GM21381 (cell line): Measurements from ENCODE around the gene MBOAT2.
"Not testable (repeated sequence)": the region's sequence is repeated elsewhere in the genome, so short reads cannot be mapped to it uniquely, and the experiment has no call there.

Experiments
- ATAC-seq: cut with Tn5 transposase; IDR thresholded peaks from one replicate; pipeline ENCODE4 v1.9.1; 2021; ENCODE audit warnings: mild to moderate bottlenecking, moderate library complexity; ENCODE audit not compliant: unreplicated experiment

MBOAT2 gene

GRCh38 chr2:9003616-9004337 lies at the start of gene MBOAT2:
MBOAT2 (minus strand) TSS chr2:9003684; CDS start chr2:9003614, 70 bp downstream.
- peak; percentile 92 for ATAC-seq

- ATAC-seq, result no peak
Observed at GRCh38 chr2:9052821-9053533, 49.5 kb upstream of the MBOAT2 start.

GRCh38 chr2:9051451-9051850 lies 48.0 kb upstream of the MBOAT2 start:
- ATAC-seq, result not testable (repeated sequence)

- no peak for ATAC-seq
Observed at GRCh38 chr2:9050122-9050809, 46.8 kb upstream of the MBOAT2 start.

GRCh38 chr2:9045595-9045994 lies 42.1 kb upstream of the MBOAT2 start:
- no peak for ATAC-seq

- not testable (repeated sequence) for ATAC-seq
Observed at GRCh38 chr2:9043491-9043890, 40.0 kb upstream of the MBOAT2 start.

- ATAC-seq, result no peak
Observed at GRCh38 chr2:9037166-9037565, 33.7 kb upstream of the MBOAT2 start.

GRCh38 chr2:9033385-9034168 lies 30.1 kb upstream of the MBOAT2 start:
- no peak for ATAC-seq

GRCh38 chr2:9032536-9033255 lies 29.2 kb upstream of the MBOAT2 start:
- no peak for ATAC-seq

GRCh38 chr2:9032121-9032520 lies 28.6 kb upstream of the MBOAT2 start:
- no peak for ATAC-seq

- no peak for ATAC-seq
Observed at GRCh38 chr2:9031246-9031645, 27.8 kb upstream of the MBOAT2 start.

- ATAC-seq, result no peak
Observed at GRCh38 chr2:9030841-9031240, 27.4 kb upstream of the MBOAT2 start.

GRCh38 chr2:9030190-9030589 lies 26.7 kb upstream of the MBOAT2 start:
- ATAC-seq, result no peak

- no peak for ATAC-seq
Observed at GRCh38 chr2:9029721-9030120, 26.2 kb upstream of the MBOAT2 start.

- ATAC-seq, result no peak
Observed at GRCh38 chr2:9027884-9028283, 24.4 kb upstream of the MBOAT2 start.

- no peak for ATAC-seq
Observed at GRCh38 chr2:9025746-9026145, 22.3 kb upstream of the MBOAT2 start.

GRCh38 chr2:9024575-9024974 lies 21.1 kb upstream of the MBOAT2 start:
- no peak for ATAC-seq

GRCh38 chr2:9021563-9022211 lies 18.2 kb upstream of the MBOAT2 start:
- ATAC-seq, result no peak

- no peak for ATAC-seq
Observed at GRCh38 chr2:9020267-9020666, 16.8 kb upstream of the MBOAT2 start.

GRCh38 chr2:9018534-9018933 lies 15.1 kb upstream of the MBOAT2 start:
- no peak for ATAC-seq
